Panc1 (cell line): ENCODE measurements around the gene NFKBIB.

ENCODE experiments used
- POLR2AphosphoS5 ChIP-seq: IDR thresholded peaks from 2 replicates; pipeline ENCODE4 v1.6.1; 2012; ENCODE audit warnings: mild to moderate bottlenecking, low read depth, low read length, moderate library complexity
- SIN3A ChIP-seq: IDR thresholded peaks from 2 replicates; pipeline ENCODE4 v1.6.1; 2012; ENCODE audit warnings: low read depth, mild to moderate bottlenecking, low read length, moderate library complexity, borderline replicate concordance; ENCODE audit not compliant: insufficient read depth
- TF ChIP-seq, protein P1 (sequence below): fragments of 450-650 bp; IDR thresholded peaks from 2 replicates; pipeline ENCODE4 v1.5.1; 2017; ENCODE audit warnings: mild to moderate bottlenecking
- TF ChIP-seq, protein P2 (sequence below), 2 experiments: IDR thresholded peaks; 2 replicates each; pipeline ENCODE4 v1.6.1; 2011 to 2012; ENCODE audit warnings: low read depth in 2 of 2, control low read depth in 1 of 2, low read length in 1 of 2, mild to moderate bottlenecking in 1 of 2, moderate library complexity in 1 of 2; ENCODE audit not compliant: insufficient read depth in 1 of 2

DNA sequence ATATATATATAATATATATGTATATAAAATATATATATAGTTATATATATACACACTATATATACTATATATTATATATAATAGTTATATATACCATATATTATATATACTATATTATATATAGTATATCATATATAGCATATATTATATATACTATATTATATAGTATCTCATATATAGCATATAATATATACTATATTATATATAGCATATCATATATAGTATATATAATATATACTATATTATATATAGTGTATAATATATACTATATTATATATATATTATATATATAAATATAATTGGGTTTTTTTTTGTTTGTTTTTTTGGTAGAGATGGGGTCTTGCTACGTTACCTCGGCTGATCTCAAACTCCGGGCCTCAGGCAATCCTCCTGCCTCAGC lies 38.4 kb upstream of the NFKBIB start:
- TF ChIP-seq, protein P1, sequence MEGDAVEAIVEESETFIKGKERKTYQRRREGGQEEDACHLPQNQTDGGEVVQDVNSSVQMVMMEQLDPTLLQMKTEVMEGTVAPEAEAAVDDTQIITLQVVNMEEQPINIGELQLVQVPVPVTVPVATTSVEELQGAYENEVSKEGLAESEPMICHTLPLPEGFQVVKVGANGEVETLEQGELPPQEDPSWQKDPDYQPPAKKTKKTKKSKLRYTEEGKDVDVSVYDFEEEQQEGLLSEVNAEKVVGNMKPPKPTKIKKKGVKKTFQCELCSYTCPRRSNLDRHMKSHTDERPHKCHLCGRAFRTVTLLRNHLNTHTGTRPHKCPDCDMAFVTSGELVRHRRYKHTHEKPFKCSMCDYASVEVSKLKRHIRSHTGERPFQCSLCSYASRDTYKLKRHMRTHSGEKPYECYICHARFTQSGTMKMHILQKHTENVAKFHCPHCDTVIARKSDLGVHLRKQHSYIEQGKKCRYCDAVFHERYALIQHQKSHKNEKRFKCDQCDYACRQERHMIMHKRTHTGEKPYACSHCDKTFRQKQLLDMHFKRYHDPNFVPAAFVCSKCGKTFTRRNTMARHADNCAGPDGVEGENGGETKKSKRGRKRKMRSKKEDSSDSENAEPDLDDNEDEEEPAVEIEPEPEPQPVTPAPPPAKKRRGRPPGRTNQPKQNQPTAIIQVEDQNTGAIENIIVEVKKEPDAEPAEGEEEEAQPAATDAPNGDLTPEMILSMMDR, result no peak
- TF ChIP-seq POLR2AphosphoS5 (no peak), SIN3A (no peak)
- TF ChIP-seq, protein P2, sequence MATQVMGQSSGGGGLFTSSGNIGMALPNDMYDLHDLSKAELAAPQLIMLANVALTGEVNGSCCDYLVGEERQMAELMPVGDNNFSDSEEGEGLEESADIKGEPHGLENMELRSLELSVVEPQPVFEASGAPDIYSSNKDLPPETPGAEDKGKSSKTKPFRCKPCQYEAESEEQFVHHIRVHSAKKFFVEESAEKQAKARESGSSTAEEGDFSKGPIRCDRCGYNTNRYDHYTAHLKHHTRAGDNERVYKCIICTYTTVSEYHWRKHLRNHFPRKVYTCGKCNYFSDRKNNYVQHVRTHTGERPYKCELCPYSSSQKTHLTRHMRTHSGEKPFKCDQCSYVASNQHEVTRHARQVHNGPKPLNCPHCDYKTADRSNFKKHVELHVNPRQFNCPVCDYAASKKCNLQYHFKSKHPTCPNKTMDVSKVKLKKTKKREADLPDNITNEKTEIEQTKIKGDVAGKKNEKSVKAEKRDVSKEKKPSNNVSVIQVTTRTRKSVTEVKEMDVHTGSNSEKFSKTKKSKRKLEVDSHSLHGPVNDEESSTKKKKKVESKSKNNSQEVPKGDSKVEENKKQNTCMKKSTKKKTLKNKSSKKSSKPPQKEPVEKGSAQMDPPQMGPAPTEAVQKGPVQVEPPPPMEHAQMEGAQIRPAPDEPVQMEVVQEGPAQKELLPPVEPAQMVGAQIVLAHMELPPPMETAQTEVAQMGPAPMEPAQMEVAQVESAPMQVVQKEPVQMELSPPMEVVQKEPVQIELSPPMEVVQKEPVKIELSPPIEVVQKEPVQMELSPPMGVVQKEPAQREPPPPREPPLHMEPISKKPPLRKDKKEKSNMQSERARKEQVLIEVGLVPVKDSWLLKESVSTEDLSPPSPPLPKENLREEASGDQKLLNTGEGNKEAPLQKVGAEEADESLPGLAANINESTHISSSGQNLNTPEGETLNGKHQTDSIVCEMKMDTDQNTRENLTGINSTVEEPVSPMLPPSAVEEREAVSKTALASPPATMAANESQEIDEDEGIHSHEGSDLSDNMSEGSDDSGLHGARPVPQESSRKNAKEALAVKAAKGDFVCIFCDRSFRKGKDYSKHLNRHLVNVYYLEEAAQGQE (IDR thresholded peaks at IDR 0.05; ENCODE audit: insufficient read depth in 1 of 2, low read depth in 2 of 2, low read length in 1 of 2), result no peak
